Neuronal stem cell (in vitro differentiated cells): Measurements from ENCODE around the gene PLCB3.

ENCODE experiments used
- DNase-seq: peaks from one replicate; pipeline ENCODE4 v3.0.0-alpha.2; 2013; ENCODE audit warnings: low spot score
- H2AFZ ChIP-seq: one replicate; pipeline ENCODE4 v1.6.1; 2013; ENCODE audit warnings: mild to moderate bottlenecking, low read length, inconsistent platforms
- H2AK5ac ChIP-seq: 2 replicates; pipeline ENCODE4 v1.6.1; 2013; ENCODE audit warnings: low read depth, mild to moderate bottlenecking, inconsistent platforms, low read length, moderate library complexity, mixed read lengths
- H2BK120ac ChIP-seq: 2 replicates; pipeline ENCODE4 v1.6.1; 2013; ENCODE audit warnings: low read depth, mild to moderate bottlenecking, inconsistent platforms, low read length, moderate library complexity, mixed read lengths
- H2BK12ac ChIP-seq: one replicate; pipeline ENCODE4 v1.6.1; 2013; ENCODE audit warnings: low read length, inconsistent platforms
- H2BK15ac ChIP-seq: 2 replicates; pipeline ENCODE4 v1.6.1; 2013; ENCODE audit warnings: mild to moderate bottlenecking, low read length, inconsistent platforms, mixed read lengths
- H2BK5ac ChIP-seq: one replicate; pipeline ENCODE4 v1.6.1; 2013; ENCODE audit warnings: inconsistent platforms, mild to moderate bottlenecking, low read length, moderate library complexity
- H3K14ac ChIP-seq: one replicate; pipeline ENCODE4 v1.6.1; 2013; ENCODE audit warnings: low read length, inconsistent platforms
- H3K18ac ChIP-seq: 2 replicates; pipeline ENCODE4 v1.6.1; 2013; ENCODE audit warnings: low read length, inconsistent platforms
- H3K23ac ChIP-seq: 2 replicates; pipeline ENCODE4 v1.6.1; 2013; ENCODE audit warnings: low read depth, mild to moderate bottlenecking, mixed read lengths, low read length, inconsistent platforms; ENCODE audit not compliant: poor library complexity
- H3K27ac ChIP-seq: replicated peaks from 3 replicates; pipeline ENCODE4 v1.5.1; 2013; ENCODE audit warnings: low read length, inconsistent platforms
- H3K27me3 ChIP-seq, 3 experiments: 2 replicates each; pipeline ENCODE4 v1.6.1; 2013; ENCODE audit warnings: low read length in 3 of 3, mild to moderate bottlenecking in 2 of 3, inconsistent platforms in 1 of 3, low read depth in 1 of 3, mixed read lengths in 1 of 3, moderate library complexity in 1 of 3; ENCODE audit not compliant: control insufficient read depth in 3 of 3, insufficient read depth in 3 of 3
- H3K36me3 ChIP-seq, 2 donors: replicated peaks in 1 of 2; 2 replicates each; pipeline ENCODE4 v1.6.1; 2013; ENCODE audit warnings: low read length in 2 of 2; ENCODE audit not compliant: control insufficient read depth in 2 of 2, insufficient read depth in 2 of 2
- H3K4ac ChIP-seq: 2 replicates; pipeline ENCODE4 v1.6.1; 2013; ENCODE audit warnings: inconsistent platforms, mild to moderate bottlenecking, low read length, moderate library complexity
- H3K4me1 ChIP-seq, 2 donors: 1 replicate in 1 of 2; 2 replicates in 1 of 2; pipeline ENCODE4 v1.6.1; 2013; ENCODE audit warnings: low read length in 2 of 2, low read depth in 1 of 2; ENCODE audit not compliant: control insufficient read depth in 2 of 2, insufficient read depth in 1 of 2
- H3K4me2 ChIP-seq: one replicate; pipeline ENCODE4 v1.6.1; 2013; ENCODE audit warnings: mild to moderate bottlenecking, low read length, inconsistent platforms; ENCODE audit not compliant: insufficient read depth, poor library complexity, severe bottlenecking
- H3K4me3 ChIP-seq, 2 donors: 2 replicates each; pipeline ENCODE4 v1.5.1; 2013; ENCODE audit warnings: low read length in 2 of 2, mild to moderate bottlenecking in 2 of 2, inconsistent platforms in 1 of 2, moderate library complexity in 1 of 2
- H3K79me1 ChIP-seq: one replicate; pipeline ENCODE4 v1.6.1; 2013; ENCODE audit warnings: low read depth, mild to moderate bottlenecking, inconsistent platforms, low read length, moderate library complexity
- H3K9ac ChIP-seq: one replicate; pipeline ENCODE4 v1.6.1; 2013; ENCODE audit warnings: mild to moderate bottlenecking, low read depth, low read length, inconsistent platforms; ENCODE audit not compliant: poor library complexity
- H3K9me3 ChIP-seq, 2 donors: replicated peaks in 1 of 2; 2 replicates each; pipeline versions ENCODE3 to v1.6.1; 2013; ENCODE audit warnings: low read length in 2 of 2, mild to moderate bottlenecking in 2 of 2, inconsistent platforms in 1 of 2, low read depth in 1 of 2, mixed read lengths in 1 of 2, moderate library complexity in 1 of 2; ENCODE audit not compliant: control insufficient read depth in 2 of 2, insufficient read depth in 1 of 2
- H4K8ac ChIP-seq: one replicate; pipeline ENCODE4 v1.6.1; 2013; ENCODE audit warnings: low read depth, mild to moderate bottlenecking, inconsistent platforms, low read length, moderate library complexity
- H4K91ac ChIP-seq: one replicate; pipeline ENCODE4 v1.6.1; 2013; ENCODE audit warnings: low read length, low read depth, mild to moderate bottlenecking, inconsistent platforms; ENCODE audit not compliant: poor library complexity
- WGBS, 2 donors: extraction: QIAGEN DNeasy Blood & Tissue Kit; methylation state at CpG; one replicate each; pipeline ENCODE4 v1.1.7; 2013; ENCODE audit warnings: missing lambda C conversion rate in 2 of 2, mixed read lengths in 1 of 2; ENCODE audit not compliant: insufficient read length in 2 of 2, insufficient replicate concordance in 1 of 2; ENCODE audit errors: extremely low coverage in 2 of 2; 5-methylcytosine and 5-hydroxymethylcytosine counted together

PLCB3 gene

GRCh38 chr11:64284962-64285884, 33.9 kb downstream of the PLCB3 start, which contains the start of gene GPR137:
GPR137 (plus strand) TSS chr11:64285848; CDS start chr11:64286525, 677 bp downstream.
- Histone ChIP-seq H4K8ac (peak within 1 kb of the TSS; percentile 82), H3K79me1 (peaks cover 6% of the 10 kb centered on the region), H3K27ac (peak within 1 kb of the TSS; percentile 61), H3K4me1 (peaks cover 3 to 9% of the 10 kb centered on the region in 2 donors), H3K4me2 (peak within 1 kb of the TSS; percentile 100), H3K27me3 (peaks cover 1 to 11% (median 10%) of the 10 kb centered on the region in 3 experiments), H3K18ac (peak within 1 kb of the TSS; percentile 98), H2AFZ (peak within 1 kb of the TSS; percentile 99), H3K23ac (peak within 1 kb of the TSS; percentile 85), H2AK5ac (peak within 1 kb of the TSS; percentile 98), H3K14ac (peak within 1 kb of the TSS; percentile 44), H2BK120ac (no peak within 1 kb of the TSS), H3K36me3 (peaks cover 2 to 18% of the 10 kb centered on the region in 2 donors), H3K4me3 (peak within 1 kb of the TSS; percentile 68 to 91), H2BK15ac (peak within 1 kb of the TSS; percentile 49), H3K9me3 (no peaks in the 10 kb centered on the region), H4K91ac (no peak within 1 kb of the TSS), H3K4ac (no peak within 1 kb of the TSS), H2BK5ac (no peak within 1 kb of the TSS), H2BK12ac (no peak within 1 kb of the TSS), H3K9ac (peak within 1 kb of the TSS; percentile 90)
- no CpG with 5 or more reads among the region's 102 CpGs for WGBS, 2 donors
- DNase-seq = peak; percentile 82

GRCh38 chr11:64285885-64286800, 34.8 kb downstream of the PLCB3 start:
- Histone ChIP-seq H3K14ac (peak overlapping the region; percentile 17), H3K4me3 (peak overlapping the region; percentile 68 to 91), H3K27ac (no peak overlapping the region), H3K79me1 (peaks cover 6% of the 10 kb centered on the region), H3K4me1 (peaks cover 3 to 9% of the 10 kb centered on the region in 2 donors), H3K23ac (peak overlapping the region; percentile 73), H2AK5ac (peak overlapping the region; percentile 98), H4K8ac (peak overlapping the region; percentile 48), H2BK15ac (peak overlapping the region; percentile 37), H2BK12ac (no peak overlapping the region), H2AFZ (peak overlapping the region; percentile 99), H3K36me3 (peaks cover 2 to 16% of the 10 kb centered on the region in 2 donors), H2BK120ac (no peak overlapping the region), H3K18ac (peak overlapping the region; percentile 84), H2BK5ac (no peak overlapping the region), H4K91ac (no peak overlapping the region), H3K9ac (peak overlapping the region; percentile 75), H3K4me2 (peak overlapping the region; percentile 81), H3K27me3 (peaks cover 8 to 20% (median 19%) of the 10 kb centered on the region in 3 experiments), H3K9me3 (no peaks in the 10 kb centered on the region), H3K4ac (no peak overlapping the region)
- DNase-seq = no peak
- no CpG with 5 or more reads among the region's 40 CpGs for WGBS, 2 donors

GRCh38 chr11:64286801-64287159, 35.5 kb downstream of the PLCB3 start:
- Histone ChIP-seq H2BK120ac (no peak overlapping the region), H3K36me3 (peaks cover 2 to 12% of the 10 kb centered on the region in 2 donors), H3K4me3 (no peak overlapping the region), H3K9ac (peak overlapping the region; percentile 75), H3K9me3 (no peaks in the 10 kb centered on the region), H3K23ac (no peak overlapping the region), H3K14ac (peak overlapping the region; percentile 17), H3K4me2 (peak overlapping the region; percentile 18), H4K8ac (no peak overlapping the region), H2AK5ac (peak overlapping the region; percentile 98), H2BK15ac (peak overlapping the region; percentile 37), H3K27me3 (peaks cover 14 to 26% (median 25%) of the 10 kb centered on the region in 3 experiments), H3K79me1 (peaks cover 6% of the 10 kb centered on the region), H4K91ac (no peak overlapping the region), H3K27ac (no peak overlapping the region), H2AFZ (no peak overlapping the region), H3K4ac (no peak overlapping the region), H3K4me1 (peaks cover 5 to 9% of the 10 kb centered on the region in 2 donors), H2BK12ac (no peak overlapping the region), H2BK5ac (no peak overlapping the region), H3K18ac (no peak overlapping the region)
- DNase-seq = no peak
- WGBS, 2 donors = no CpG with 5 or more reads among the region's 9 CpGs
